Smooth muscle cell of the umbilical artery (primary cell): ENCODE results near the gene RRH. TPM values are rescaled to one million over a fixed set of nuclear protein-coding genes. Genes with fewer than 3 reads are reported as not detected.

Source experiments
- total RNA-seq: library from RNA; depleted of rRNA; stranded (reverse); fragments of >200 nt; gene quantifications from 2 replicates; pipeline ENCODE4 v1.2.3, GENCODE V29; 2014

The RRH gene
- total RNA-seq = not detected in 2 replicates

GRCh38 chr4:109827672-109828071 lies at the start of gene RRH:
Gene RRH (plus strand): TSS chr4:109827972. CDS start chr4:109828028, 56 bp downstream.

GRCh38 chr4:109801895-109802319 lies 25.9 kb upstream of the RRH start, which contains the start of gene CFI:
Gene CFI (minus strand): TSS chr4:109801999. CDS start chr4:109801971, 28 bp downstream.

GRCh38 chr4:109815151-109816081 lies 12.4 kb upstream of the RRH start, which contains the start of gene GAR1:
Gene GAR1 (plus strand): TSS chr4:109815762. CDS start chr4:109816165, 403 bp downstream.

GRCh38 chr4:109847896-109848442 lies 20.2 kb downstream of the RRH start, which contains the start of gene LRIT3:
Gene LRIT3 (plus strand): TSS chr4:109848107. CDS start chr4:109848202, 95 bp downstream.

Other genes with a start within 250 kb of the RRH start
- gene CASP6, start 124.5 kb upstream of the RRH start, total RNA-seq = 29.4 and 31.6 TPM in 2 replicates
- gene PLA2G12A, start 97.9 kb upstream of the RRH start, total RNA-seq = 15.4 and 18.3 TPM in 2 replicates
- 1.2 and 9.2 TPM in 2 replicates for gene CFI, start 26.0 kb upstream of the RRH start, total RNA-seq
- gene GAR1, start 12.2 kb upstream of the RRH start, total RNA-seq = 2.1 and 4.5 TPM in 2 replicates
- under 0.01 and 0.05 TPM in 2 replicates for gene LRIT3, start 20.1 kb downstream of the RRH start, total RNA-seq
- 5.9 and 11.3 TPM in 2 replicates for gene EGF, start 84.9 kb downstream of the RRH start, total RNA-seq